ENCODE results near the gene TSPAN13. TPM values are rescaled to one million over a fixed set of nuclear protein-coding genes. Genes with fewer than 3 reads are reported as not detected.

TSPAN13 gene
- total RNA-seq, 1 experiment from 2014 or later: 208 TPM

- Mint-ChIP-seq H3K27ac (ENCODE audit: unreplicated experiment) (no peak overlapping the region), H3K4me3 (ENCODE audit: unreplicated experiment) (no peak overlapping the region), H3K4me1 (ENCODE audit: low read depth, unreplicated experiment) (peaks cover 9% of the 10 kb centered on the region), H3K9me3 (ENCODE audit: unreplicated experiment) (no peaks in the 10 kb centered on the region), H3K36me3 (ENCODE audit: insufficient read depth, unreplicated experiment) (peaks cover 52% of the 10 kb centered on the region), H3K27me3 (ENCODE audit: insufficient read depth, unreplicated experiment) (no peaks in the 10 kb centered on the region)
- H3K36me3 ChIP-seq (ENCODE audit: control insufficient read depth, insufficient read depth, low read length): peaks cover 1% of the 10 kb centered on the region
- intact Hi-C loops (cut with micrococcal nuclease; ENCODE audit: unreplicated experiment): loop anchor here (2.0 kb wide), 1 partner anchor 84 kb away; no protein-coding TSS in a partner anchor
- H3K4me3 ChIP-seq (ENCODE audit: low read depth, low read length): no peak overlapping the region
- H3K27me3 ChIP-seq (replicated peaks; ENCODE audit: control insufficient read depth, insufficient read depth, low read length): no peaks in the 10 kb centered on the region
- no peak for TF ChIP-seq CTCF (IDR thresholded peaks at IDR 0.05; ENCODE audit: insufficient read depth in 1 of 2, low read depth in 1 of 2, low read length in 1 of 2, severe bottlenecking in 1 of 2, unreplicated experiment in 1 of 2)
- H3K9me3 ChIP-seq: no peaks in the 10 kb centered on the region
- H3K4me1 ChIP-seq: peaks cover 27% of the 10 kb centered on the region
- ChIA-PET POLR2A (no interaction called here), CTCF (interaction anchor here (1.6 kb wide), 1 partner anchor 85 kb away, joined by 5 read pairs; no protein-coding TSS in a partner anchor)
- no peak for DNase-seq
- BruUV-seq (replicated peaks): no TSS peak
These were observed 33.6 kb downstream of the TSPAN13 start for GRCh38 chr7:16787127-16787526.

GRCh38 chr7:16791071-16791470, 37.5 kb downstream of the TSPAN13 start:
- peaks cover 4% of the 10 kb centered on the region for H3K36me3 ChIP-seq (ENCODE audit: control insufficient read depth, insufficient read depth, low read length)
- TF ChIP-seq CTCF (IDR thresholded peaks at IDR 0.05; ENCODE audit: insufficient read depth in 1 of 2, low read depth in 1 of 2, low read length in 1 of 2, severe bottlenecking in 1 of 2, unreplicated experiment in 1 of 2): no peak
- H3K9me3 ChIP-seq: no peaks in the 10 kb centered on the region
- Mint-ChIP-seq H3K27ac (ENCODE audit: unreplicated experiment) (no peak overlapping the region), H3K4me3 (ENCODE audit: unreplicated experiment) (no peak overlapping the region), H3K27me3 (ENCODE audit: insufficient read depth, unreplicated experiment) (no peaks in the 10 kb centered on the region), H3K9me3 (ENCODE audit: unreplicated experiment) (no peaks in the 10 kb centered on the region), H3K4me1 (ENCODE audit: low read depth, unreplicated experiment) (peaks cover 13% of the 10 kb centered on the region), H3K36me3 (ENCODE audit: insufficient read depth, unreplicated experiment) (peaks cover 55% of the 10 kb centered on the region)
- no peak for DNase-seq
- POLR2A ChIA-PET: no interaction called here
- no TSS peak for BruUV-seq (replicated peaks)
- no peaks in the 10 kb centered on the region for H3K27me3 ChIP-seq (replicated peaks; ENCODE audit: control insufficient read depth, insufficient read depth, low read length)
- peaks cover 18% of the 10 kb centered on the region for H3K4me1 ChIP-seq
- H3K4me3 ChIP-seq (ENCODE audit: low read depth, low read length): no peak overlapping the region
- CTCF ChIA-PET: no interaction called here
- intact Hi-C loops (cut with micrococcal nuclease; ENCODE audit: unreplicated experiment): no loop called here

GRCh38 chr7:16791905-16792698, 38.5 kb downstream of the TSPAN13 start:
- ChIA-PET POLR2A (no interaction called here), CTCF (no interaction called here)
- BruUV-seq (replicated peaks): no TSS peak
- no peaks in the 10 kb centered on the region for H3K9me3 ChIP-seq
- Mint-ChIP-seq H3K36me3 (ENCODE audit: insufficient read depth, unreplicated experiment) (peaks cover 63% of the 10 kb centered on the region), H3K27me3 (ENCODE audit: insufficient read depth, unreplicated experiment) (no peaks in the 10 kb centered on the region), H3K27ac (ENCODE audit: unreplicated experiment) (no peak overlapping the region), H3K4me1 (ENCODE audit: low read depth, unreplicated experiment) (peaks cover 13% of the 10 kb centered on the region), H3K4me3 (ENCODE audit: unreplicated experiment) (no peak overlapping the region), H3K9me3 (ENCODE audit: unreplicated experiment) (no peaks in the 10 kb centered on the region)
- H3K36me3 ChIP-seq (ENCODE audit: control insufficient read depth, insufficient read depth, low read length): peaks cover 6% of the 10 kb centered on the region
- DNase-seq: no peak
- no peak overlapping the region for H3K4me3 ChIP-seq (ENCODE audit: low read depth, low read length)
- H3K27me3 ChIP-seq (replicated peaks; ENCODE audit: control insufficient read depth, insufficient read depth, low read length): no peaks in the 10 kb centered on the region
- intact Hi-C loops (cut with micrococcal nuclease; ENCODE audit: unreplicated experiment): loop anchor here (1.0 kb wide), 1 partner anchor 90 kb away; no protein-coding TSS in a partner anchor
- H3K4me1 ChIP-seq: peaks cover 7% of the 10 kb centered on the region
- TF ChIP-seq CTCF (IDR thresholded peaks at IDR 0.05; ENCODE audit: insufficient read depth in 1 of 2, low read depth in 1 of 2, low read length in 1 of 2, severe bottlenecking in 1 of 2, unreplicated experiment in 1 of 2): no peak
